Activated naive CD8-positive, alpha-beta T cell treated with anti-CD3 and anti-CD28 coated beads, Interleukin-2, amount 50 U/mL, for 24 hours (primary cell): ENCODE data around the gene PARN.
"Not testable (repeated sequence)": the region's sequence is repeated elsewhere in the genome, so short reads cannot be mapped to it uniquely, and the experiment has no call there.

Source experiments
- ATAC-seq: fragments of 150-1000 bp; cut with Tn5 transposase; one replicate; pipeline ENCODE4 v1.10.0; 2021
- DNase-seq: peaks from one replicate; pipeline ENCODE4 v3.0.0; 2021
- H3K27ac Mint-ChIP-seq: one replicate; pipeline ENCODE4 v1.8.0; 2021; ENCODE audit warnings: mild to moderate bottlenecking, mixed read lengths
- H3K27me3 Mint-ChIP-seq: one replicate; pipeline ENCODE4 v1.8.0; 2021; ENCODE audit warnings: mixed read lengths
- H3K36me3 Mint-ChIP-seq: one replicate; pipeline ENCODE4 v1.8.0; 2021; ENCODE audit warnings: low read depth, mixed read lengths
- H3K4me1 Mint-ChIP-seq: one replicate; pipeline ENCODE4 v1.8.0; 2021; ENCODE audit warnings: mixed read lengths
- H3K4me3 Mint-ChIP-seq: one replicate; pipeline ENCODE4 v1.8.0; 2021; ENCODE audit warnings: mild to moderate bottlenecking, moderate library complexity, mixed read lengths
- H3K9me3 Mint-ChIP-seq: one replicate; pipeline ENCODE4 v1.8.0; 2021; ENCODE audit warnings: mixed read lengths

Gene PARN

DNA sequence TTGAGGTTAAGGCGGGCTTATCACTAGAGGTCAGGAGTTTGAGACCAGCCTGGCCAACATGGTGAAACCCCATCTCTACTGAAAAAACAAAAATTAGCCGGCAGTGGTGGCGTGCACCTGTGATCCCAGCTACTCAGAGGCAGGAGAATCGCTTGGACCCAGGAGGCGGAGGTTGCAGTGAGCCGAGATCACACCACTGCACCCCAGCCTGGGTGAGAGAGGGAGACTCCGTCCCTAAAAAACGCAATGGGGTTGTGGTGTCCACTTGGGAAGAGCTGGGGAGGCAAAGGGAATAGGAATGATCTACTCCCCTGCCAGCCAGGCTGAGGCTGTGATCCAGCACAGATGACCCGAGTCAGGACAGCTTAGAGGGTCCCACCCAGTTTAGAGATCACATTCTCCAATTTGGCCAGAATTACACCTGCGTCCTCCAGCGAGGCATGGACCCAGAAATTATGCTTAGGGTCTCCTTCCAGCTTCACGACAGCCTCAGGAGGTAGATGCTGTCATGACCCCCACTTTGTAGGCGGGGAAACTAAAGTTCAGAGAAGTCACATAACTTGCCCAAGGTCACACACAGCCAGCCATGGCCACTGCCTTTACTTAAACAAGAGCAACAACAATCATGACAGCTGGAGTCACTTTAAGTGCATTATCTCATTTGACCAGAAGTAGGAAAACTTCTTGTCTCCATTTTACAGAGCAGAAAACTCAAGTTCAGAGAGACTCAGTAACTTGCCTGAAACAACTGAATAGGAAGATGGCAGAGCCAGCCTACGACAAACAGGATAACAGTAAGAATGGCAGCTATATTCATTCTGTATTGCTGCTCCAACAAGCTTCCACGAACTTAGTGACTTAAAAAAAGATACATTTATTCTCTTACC, 227.7 kb downstream of the PARN start:
- not testable (repeated sequence) for H3K4me3 Mint-ChIP-seq, H3K27me3 Mint-ChIP-seq, H3K36me3 Mint-ChIP-seq, DNase-seq, ATAC-seq, H3K4me1 Mint-ChIP-seq, H3K27ac Mint-ChIP-seq, H3K9me3 Mint-ChIP-seq

- ATAC-seq, H3K4me1 Mint-ChIP-seq, H3K4me3 Mint-ChIP-seq, H3K27ac Mint-ChIP-seq, H3K27me3 Mint-ChIP-seq, H3K9me3 Mint-ChIP-seq, H3K36me3 Mint-ChIP-seq, DNase-seq: not testable (repeated sequence)
These were observed 228.4 kb downstream of the PARN start for GRCh38 chr16:14401711-14402061.

DNA sequence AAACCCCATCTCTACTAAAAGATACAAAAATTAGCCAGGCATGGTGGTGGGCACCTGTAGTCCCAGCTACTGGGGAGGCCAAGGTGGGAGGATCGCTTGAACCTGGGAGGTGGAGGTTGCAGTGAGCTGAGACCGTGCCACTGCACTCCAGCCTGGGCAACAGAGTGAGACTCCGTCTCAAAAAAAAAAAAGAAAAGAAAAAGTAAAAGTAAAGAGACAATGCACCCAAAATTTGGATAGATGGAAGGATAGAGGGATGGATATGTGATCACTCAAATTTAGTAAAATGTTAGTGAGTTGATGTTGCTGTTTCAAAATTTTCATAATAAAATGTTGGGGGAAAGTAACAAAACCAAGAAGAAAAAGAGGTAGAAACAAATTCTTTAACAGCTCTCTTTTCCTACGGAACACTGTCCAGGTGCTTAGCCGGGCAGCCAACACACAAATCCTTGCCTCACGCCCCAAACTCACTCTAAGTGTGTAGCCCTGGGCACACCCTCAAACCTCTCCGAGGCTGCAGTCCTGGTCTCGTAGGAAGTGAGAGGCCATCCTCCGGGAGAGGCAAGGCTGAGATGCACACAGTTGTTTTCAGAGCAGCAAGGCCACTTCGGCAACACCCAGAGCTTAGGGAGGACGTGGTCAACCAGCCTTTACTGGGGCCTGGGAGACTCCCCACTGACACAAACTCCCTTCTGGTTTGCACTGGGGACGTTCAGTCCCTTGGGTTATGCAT, 228.9 kb downstream of the PARN start:
- not testable (repeated sequence) for H3K9me3 Mint-ChIP-seq, H3K27ac Mint-ChIP-seq, H3K36me3 Mint-ChIP-seq, H3K4me3 Mint-ChIP-seq, DNase-seq, H3K27me3 Mint-ChIP-seq, ATAC-seq, H3K4me1 Mint-ChIP-seq

DNA sequence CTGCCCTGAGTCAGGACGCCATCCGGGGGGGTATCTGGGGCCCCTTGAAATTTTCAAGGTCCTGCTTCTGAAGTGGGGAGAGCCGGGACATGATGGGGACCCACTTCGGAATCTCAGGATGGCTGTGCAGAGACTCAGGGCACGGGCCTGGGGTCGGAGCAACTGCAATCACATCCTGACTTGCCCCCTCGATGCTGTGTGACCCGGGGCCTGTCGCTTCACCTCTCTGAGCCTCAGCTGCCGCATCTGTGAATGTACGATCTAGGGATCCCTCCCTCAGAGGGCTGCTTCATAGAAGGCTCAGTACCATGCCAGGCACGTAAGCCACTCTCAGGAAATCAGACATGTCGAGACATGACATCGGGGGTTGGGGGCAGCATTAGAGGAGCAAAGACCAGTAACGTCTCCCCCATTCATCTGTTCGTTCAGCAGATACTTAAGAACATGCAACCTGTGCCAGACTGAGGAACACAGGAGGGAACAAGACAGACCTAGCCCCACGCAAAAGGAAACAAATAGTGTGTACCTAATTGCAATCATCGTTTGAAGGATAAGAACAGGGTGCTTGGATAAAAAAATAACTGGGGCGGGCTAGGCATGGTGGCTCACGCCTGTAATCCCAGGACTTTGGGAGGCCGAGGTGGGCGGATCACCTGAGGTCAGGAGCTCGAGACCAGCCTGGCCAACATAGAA, 229.6 kb downstream of the PARN start:
- Mint-ChIP-seq H3K9me3 (no peaks in the 10 kb centered on the region), H3K36me3 (no peaks in the 10 kb centered on the region), H3K27me3 (peaks cover 2% of the 10 kb centered on the region), H3K4me1 (peaks cover 3% of the 10 kb centered on the region), H3K27ac (no peak overlapping the region), H3K4me3 (no peak overlapping the region)
- ATAC-seq (no peak), DNase-seq (no peak)

DNA sequence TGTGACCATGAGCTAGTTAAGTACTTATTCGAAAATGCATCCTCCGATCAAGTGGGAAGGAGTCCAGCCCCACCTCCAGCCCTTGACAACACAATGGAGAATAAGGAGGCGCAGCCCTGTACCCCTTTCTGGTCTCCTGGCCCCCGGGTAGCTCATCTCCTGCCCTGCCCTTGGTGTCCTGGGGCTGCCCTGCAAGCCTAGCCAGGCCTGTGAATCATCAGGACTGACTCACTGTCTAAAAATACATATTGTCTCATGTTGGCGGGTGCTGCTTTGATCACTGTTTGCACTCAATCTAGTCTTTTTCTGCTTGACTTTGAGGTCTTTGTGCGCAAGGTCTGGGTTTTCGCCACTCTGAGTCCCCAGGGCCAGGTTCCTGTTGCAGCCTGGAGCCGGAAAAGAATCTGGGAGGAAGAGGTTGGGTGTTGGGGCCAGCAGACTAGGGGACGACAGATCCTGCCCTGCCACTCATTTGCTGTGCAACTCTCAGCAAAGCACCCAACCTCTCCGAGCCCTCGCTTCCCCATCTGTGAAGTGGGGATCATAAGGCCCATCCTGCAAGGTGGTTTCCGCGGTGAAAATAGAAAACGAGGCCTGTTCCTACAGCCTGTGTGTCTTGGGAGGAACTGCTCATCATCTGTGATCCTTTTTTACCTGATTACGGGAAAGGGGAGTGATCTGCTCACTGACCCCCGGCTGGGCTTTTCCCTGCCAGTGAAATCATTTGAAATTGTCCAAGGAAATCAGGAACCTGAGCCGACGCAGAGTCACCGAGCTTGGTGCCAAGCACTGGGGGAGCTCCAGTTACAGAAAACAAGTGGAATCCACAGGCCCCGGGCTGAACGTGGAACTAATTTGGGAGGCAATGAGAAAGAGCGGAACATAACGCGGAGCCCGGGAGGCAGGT, 230.4 kb downstream of the PARN start:
- Mint-ChIP-seq H3K4me3 (no peak overlapping the region), H3K4me1 (peaks cover 3% of the 10 kb centered on the region), H3K36me3 (no peaks in the 10 kb centered on the region), H3K27me3 (peaks cover 2% of the 10 kb centered on the region), H3K27ac (no peak overlapping the region), H3K9me3 (no peaks in the 10 kb centered on the region)
- ATAC-seq = peak; percentile 69
- no peak for DNase-seq

DNA sequence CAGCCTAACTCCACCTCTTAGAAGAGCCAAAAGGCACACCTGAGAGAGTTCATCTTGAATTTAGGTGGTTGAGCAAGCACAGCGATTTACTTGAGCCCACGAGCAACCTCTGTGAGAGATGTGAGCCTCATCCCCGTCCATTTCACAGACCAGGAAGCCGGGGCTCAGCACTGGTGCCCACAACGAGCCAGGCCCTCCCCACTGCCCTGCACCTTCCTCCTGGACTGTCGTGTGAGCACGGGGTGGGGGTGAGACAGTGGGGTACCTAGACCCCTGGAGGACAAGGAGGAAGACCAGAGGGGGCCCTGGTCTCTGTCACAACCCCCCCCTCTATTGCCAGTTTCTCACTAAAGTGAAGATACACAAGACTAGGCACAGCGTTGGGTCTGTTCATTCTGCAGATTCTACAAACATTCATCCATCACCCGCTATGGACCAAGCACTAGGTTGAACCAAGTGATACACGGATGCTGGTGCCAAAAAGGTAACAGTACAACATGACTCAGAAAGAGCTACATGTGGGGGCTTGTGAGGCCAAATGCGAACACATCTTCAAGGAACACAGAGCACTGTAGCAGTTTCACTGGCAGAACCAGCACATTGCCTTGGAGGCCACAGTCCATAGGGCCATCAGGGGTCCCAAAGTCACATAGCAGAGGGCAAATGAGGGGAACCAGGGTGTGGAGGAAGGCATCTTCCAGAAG, 231.9 kb downstream of the PARN start:
- H3K4me1 Mint-ChIP-seq = peaks cover 3% of the 10 kb centered on the region
- no peaks in the 10 kb centered on the region for H3K36me3 Mint-ChIP-seq
- no peak overlapping the region for H3K4me3 Mint-ChIP-seq
- DNase-seq = no peak
- no peak for ATAC-seq
- peaks cover 2% of the 10 kb centered on the region for H3K27me3 Mint-ChIP-seq
- H3K9me3 Mint-ChIP-seq = no peaks in the 10 kb centered on the region
- H3K27ac Mint-ChIP-seq = no peak overlapping the region

- H3K9me3 Mint-ChIP-seq, ATAC-seq, H3K36me3 Mint-ChIP-seq, H3K4me1 Mint-ChIP-seq, H3K27me3 Mint-ChIP-seq, H3K4me3 Mint-ChIP-seq, DNase-seq, H3K27ac Mint-ChIP-seq: not testable (repeated sequence)
These were observed 234.3 kb downstream of the PARN start for GRCh38 chr16:14395710-14396304.

- no peak overlapping the region for H3K4me3 Mint-ChIP-seq
- ATAC-seq = no peak
- DNase-seq = no peak
- H3K27me3 Mint-ChIP-seq = no peaks in the 10 kb centered on the region
- H3K4me1 Mint-ChIP-seq = peaks cover 3% of the 10 kb centered on the region
- no peak overlapping the region for H3K27ac Mint-ChIP-seq
- H3K36me3 Mint-ChIP-seq = no peaks in the 10 kb centered on the region
- no peaks in the 10 kb centered on the region for H3K9me3 Mint-ChIP-seq
These were observed 235.2 kb downstream of the PARN start for GRCh38 chr16:14394834-14395233.

DNA sequence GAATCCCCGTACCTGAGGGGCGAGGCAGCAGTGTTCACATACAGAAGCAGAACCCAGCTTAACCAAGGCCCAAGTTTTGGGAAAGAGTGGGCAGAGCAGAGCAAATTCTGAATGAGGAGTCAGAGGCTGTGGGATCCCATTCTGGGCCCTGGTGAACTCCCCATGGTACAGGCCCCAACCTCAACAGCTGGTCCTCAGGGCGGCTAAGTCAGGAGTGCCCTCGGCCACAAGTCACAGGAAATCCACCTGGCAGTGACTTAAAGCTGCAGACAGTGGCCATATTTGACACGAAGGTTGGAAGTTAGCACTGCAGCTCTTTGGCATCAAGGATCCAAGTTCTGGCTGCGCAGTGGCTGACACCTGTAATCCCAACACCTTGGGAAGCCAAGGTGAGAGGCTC, 237.1 kb downstream of the PARN start:
- H3K27me3 Mint-ChIP-seq = no peaks in the 10 kb centered on the region
- no peaks in the 10 kb centered on the region for H3K4me1 Mint-ChIP-seq
- H3K4me3 Mint-ChIP-seq = no peak overlapping the region
- DNase-seq (no peak), ATAC-seq (no peak)
- no peaks in the 10 kb centered on the region for H3K36me3 Mint-ChIP-seq
- no peak overlapping the region for H3K27ac Mint-ChIP-seq
- H3K9me3 Mint-ChIP-seq = no peaks in the 10 kb centered on the region

DNA sequence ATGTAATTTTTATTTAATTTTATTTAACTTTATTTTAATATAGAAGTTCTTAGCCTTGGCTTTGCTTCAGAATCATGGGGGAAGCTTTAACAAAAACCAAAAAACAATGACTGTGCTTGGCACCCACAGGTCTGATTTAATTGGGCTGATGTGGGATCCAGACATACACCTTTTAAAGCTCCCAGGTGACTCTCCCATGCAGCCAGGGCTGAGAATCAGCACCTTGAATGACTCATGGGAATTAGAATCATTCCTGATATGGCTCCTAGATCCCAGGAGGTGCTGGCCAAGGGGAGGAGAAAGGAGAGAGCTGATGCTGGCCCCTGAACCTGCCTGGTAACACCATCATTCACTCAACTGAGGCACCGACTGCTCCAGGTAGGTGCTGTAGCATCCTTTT, 240.7 kb downstream of the PARN start:
- H3K27me3 Mint-ChIP-seq = no peaks in the 10 kb centered on the region
- no peaks in the 10 kb centered on the region for H3K36me3 Mint-ChIP-seq
- DNase-seq (no peak), ATAC-seq (no peak)
- no peak overlapping the region for H3K4me3 Mint-ChIP-seq
- no peaks in the 10 kb centered on the region for H3K4me1 Mint-ChIP-seq
- H3K9me3 Mint-ChIP-seq = no peaks in the 10 kb centered on the region
- no peak overlapping the region for H3K27ac Mint-ChIP-seq

DNA sequence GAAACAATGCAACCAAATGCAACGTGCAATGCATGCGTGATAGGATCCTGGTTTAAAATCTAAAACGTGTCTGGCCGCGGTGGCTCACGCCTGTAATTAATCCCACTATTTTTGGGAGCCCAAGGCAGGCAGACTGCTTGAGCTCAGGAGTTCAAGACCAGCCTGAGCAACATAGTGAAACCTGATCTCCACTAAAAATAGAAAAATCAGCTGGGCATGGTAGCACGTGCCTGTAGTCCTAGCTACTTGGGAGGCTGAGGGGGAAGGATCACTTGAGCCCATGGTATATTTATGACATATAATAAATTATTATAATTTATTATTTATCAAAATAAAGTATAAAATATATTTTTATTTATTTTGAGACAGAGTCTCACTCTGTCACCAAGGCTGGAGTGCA, 241.8 kb downstream of the PARN start:
- DNase-seq (no peak), ATAC-seq (no peak)
- Mint-ChIP-seq H3K36me3 (no peaks in the 10 kb centered on the region), H3K9me3 (no peaks in the 10 kb centered on the region), H3K27ac (no peak overlapping the region), H3K4me3 (no peak overlapping the region), H3K4me1 (no peaks in the 10 kb centered on the region), H3K27me3 (peaks cover 2% of the 10 kb centered on the region)

DNA sequence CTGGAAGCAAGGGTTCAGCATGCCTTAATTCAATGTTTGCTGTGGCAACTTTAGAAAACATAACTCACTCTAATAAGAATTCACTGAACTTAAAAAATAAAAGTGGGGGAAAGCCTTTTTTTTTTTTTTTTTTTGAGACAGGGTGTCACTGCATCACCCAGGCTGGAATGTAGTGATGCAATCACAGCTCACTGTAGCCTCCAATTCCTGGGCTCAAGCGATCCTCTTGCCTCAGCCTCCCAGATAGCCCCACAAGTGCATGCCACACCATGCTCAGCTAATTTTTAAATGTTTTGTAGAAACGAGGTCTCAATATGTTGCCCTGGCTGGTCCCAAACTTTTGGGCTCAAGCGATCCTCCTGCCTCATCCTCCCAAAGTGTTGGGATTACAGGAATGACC, 243.9 kb downstream of the PARN start:
- Mint-ChIP-seq H3K4me1 (no peaks in the 10 kb centered on the region), H3K36me3 (no peaks in the 10 kb centered on the region), H3K27me3 (peaks cover 2% of the 10 kb centered on the region), H3K4me3 (no peak overlapping the region), H3K27ac (no peak overlapping the region), H3K9me3 (no peaks in the 10 kb centered on the region)
- DNase-seq = no peak
- no peak for ATAC-seq
